HEK293 (cell line): ENCODE data around the gene TAMALIN.
A peak's percentile ranks its signal among the peaks of the same experiment; 100 is the strongest.

Experiments used
- CTCF ChIA-PET: fragments of 350-600 bp; formaldehyde crosslinking; extraction: SDS; loops from one replicate; lab custom pipeline; 2021; ENCODE audit warnings: antibody characterized with exemption; lab: Yijun Ruan, JAX
- POLR2A ChIA-PET: fragments of 300-600 bp; formaldehyde crosslinking; extraction: SDS; loops from one replicate; lab custom pipeline; 2020; ENCODE audit warnings: antibody characterized with exemption, inconsistent platforms; lab: Yijun Ruan, JAX
- H3K27ac ChIP-seq: fragments of 200-500 bp; sonication (Bioruptor generic); 2 replicates; pipeline ENCODE4 v1.5.1; 2014; ENCODE audit warnings: low read depth, low read length, control low read depth, inconsistent platforms; ENCODE audit errors: extremely low read depth
- H3K36me3 ChIP-seq, 2 experiments: fragments of 200-500 bp in 1 of 2; sonication (Bioruptor generic) in 1 of 2; 1 replicate in 1 of 2; 2 replicates in 1 of 2; pipeline ENCODE4 v1.5.1; 2014 to 2017; ENCODE audit warnings: inconsistent platforms in 2 of 2, low read length in 2 of 2; ENCODE audit not compliant: control insufficient read depth in 2 of 2, insufficient read depth in 1 of 2
- H3K4me1 ChIP-seq: fragments of 200-500 bp; sonication (Bioruptor generic); 2 replicates; pipeline ENCODE4 v1.5.1; 2014; ENCODE audit warnings: mild to moderate bottlenecking, low read length, inconsistent platforms; ENCODE audit not compliant: control insufficient read depth, insufficient read depth
- H3K4me3 ChIP-seq: 2 replicates; pipeline ENCODE4 v1.5.1; 2011; ENCODE audit warnings: low read depth, mild to moderate bottlenecking, control low read depth, low read length, moderate library complexity
- H3K9me3 ChIP-seq: fragments of 200-500 bp; sonication (Bioruptor generic); 2 replicates; pipeline ENCODE4 v1.5.1; 2014; ENCODE audit warnings: low read depth, low read length, inconsistent platforms; ENCODE audit not compliant: control insufficient read depth, insufficient read depth
- BCL6B ChIP-seq: fragments of 450-650 bp; formaldehyde crosslinking; IDR thresholded peaks from 2 replicates; pipeline ENCODE4 v1.5.1; 2017; ENCODE audit warnings: missing biosample characterization, missing genetic modification characterization
- KLF10 ChIP-seq: fragments of 450-650 bp; IDR thresholded peaks from 2 replicates; pipeline ENCODE4 v1.5.1; 2018; ENCODE audit warnings: missing biosample characterization, mild to moderate bottlenecking, missing genetic modification characterization
- KLF16 ChIP-seq: fragments of 450-650 bp; formaldehyde crosslinking; IDR thresholded peaks from 2 replicates; pipeline ENCODE4 v1.5.1; 2017; ENCODE audit warnings: missing biosample characterization, missing genetic modification characterization
- MEIS1 ChIP-seq: sonication (generic); formaldehyde crosslinking; IDR thresholded peaks from 2 replicates; pipeline ENCODE4 v1.8.1; 2022; ENCODE audit warnings: missing genetic modification reagents, mild to moderate bottlenecking, borderline replicate concordance
- SP3 ChIP-seq: fragments of 450-650 bp; formaldehyde crosslinking; IDR thresholded peaks from 2 replicates; pipeline ENCODE4 v1.5.1; 2016; ENCODE audit warnings: missing biosample characterization, missing genetic modification characterization
- TRIM28 ChIP-seq: IDR thresholded peaks from 2 replicates; pipeline ENCODE4 v1.6.1; 2011; ENCODE audit warnings: low read length, control low read depth, borderline replicate concordance
- ZBTB20 ChIP-seq: fragments of 450-650 bp; formaldehyde crosslinking; IDR thresholded peaks from 2 replicates; pipeline ENCODE4 v1.5.1; 2016; ENCODE audit warnings: missing biosample characterization, missing genetic modification characterization
- ZBTB7A ChIP-seq: fragments of 450-650 bp; formaldehyde crosslinking; IDR thresholded peaks from 2 replicates; pipeline ENCODE4 v1.5.1; 2016; ENCODE audit warnings: low read depth, missing biosample characterization, missing genetic modification characterization
- ZFP3 ChIP-seq: fragments of 450-650 bp; formaldehyde crosslinking; IDR thresholded peaks from 2 replicates; pipeline ENCODE4 v1.5.1; 2016; ENCODE audit warnings: low read depth, missing biosample characterization, missing genetic modification characterization
- ZNF146 ChIP-seq: fragments of 450-650 bp; formaldehyde crosslinking; IDR thresholded peaks from 2 replicates; pipeline ENCODE4 v1.5.1; 2016; ENCODE audit warnings: missing biosample characterization, missing genetic modification characterization
- ZNF155 ChIP-seq: fragments of 450-650 bp; formaldehyde crosslinking; IDR thresholded peaks from 2 replicates; pipeline ENCODE4 v1.5.1; 2016; ENCODE audit warnings: missing biosample characterization, missing genetic modification characterization
- ZNF174 ChIP-seq: fragments of 450-650 bp; formaldehyde crosslinking; IDR thresholded peaks from 2 replicates; pipeline ENCODE4 v1.5.0; 2017; ENCODE audit warnings: missing biosample characterization, mild to moderate bottlenecking, missing genetic modification characterization
- ZNF292 ChIP-seq: fragments of 450-650 bp; formaldehyde crosslinking; IDR thresholded peaks from 2 replicates; pipeline ENCODE4 v1.5.1; 2016; ENCODE audit warnings: low read depth, missing biosample characterization, missing genetic modification characterization, borderline replicate concordance
- ZNF341 ChIP-seq: fragments of 450-650 bp; formaldehyde crosslinking; IDR thresholded peaks from 2 replicates; pipeline ENCODE4; 2016; ENCODE audit warnings: low read depth, missing biosample characterization, missing genetic modification characterization
- ZNF366 ChIP-seq: fragments of 450-650 bp; formaldehyde crosslinking; conservative IDR thresholded peaks from 2 replicates; pipeline ENCODE4 v1.5.1; 2016; ENCODE audit warnings: missing biosample characterization, missing genetic modification characterization
- ZNF501 ChIP-seq: fragments of 450-650 bp; formaldehyde crosslinking; IDR thresholded peaks from 2 replicates; pipeline ENCODE4 v1.5.1; 2016; ENCODE audit warnings: missing biosample characterization, missing genetic modification characterization
- ZNF571 ChIP-seq: fragments of 450-650 bp; formaldehyde crosslinking; IDR thresholded peaks from 2 replicates; pipeline ENCODE4 v1.5.0; 2017; ENCODE audit warnings: missing biosample characterization, missing genetic modification characterization
- ZNF580 ChIP-seq: fragments of 450-650 bp; formaldehyde crosslinking; IDR thresholded peaks from 2 replicates; pipeline ENCODE4 v1.5.1; 2016; ENCODE audit warnings: missing biosample characterization, missing genetic modification characterization
- ZNF629 ChIP-seq: fragments of 450-650 bp; formaldehyde crosslinking; IDR thresholded peaks from 2 replicates; pipeline ENCODE4 v1.5.1; 2017; ENCODE audit warnings: missing biosample characterization, missing genetic modification characterization
- ZNF654 ChIP-seq: fragments of 450-650 bp; formaldehyde crosslinking; IDR thresholded peaks from 2 replicates; pipeline ENCODE4 v1.5.1; 2016; ENCODE audit warnings: low read depth, missing biosample characterization, missing genetic modification characterization
- ZNF670 ChIP-seq: fragments of 450-650 bp; formaldehyde crosslinking; IDR thresholded peaks from 2 replicates; pipeline ENCODE4 v1.5.1; 2016; ENCODE audit warnings: missing biosample characterization, missing genetic modification characterization, low read depth
- ZNF707 ChIP-seq: fragments of 450-650 bp; formaldehyde crosslinking; IDR thresholded peaks from 2 replicates; pipeline ENCODE4 v1.5.1; 2016; ENCODE audit warnings: missing biosample characterization, missing genetic modification characterization
- ZNF792 ChIP-seq: fragments of 450-650 bp; formaldehyde crosslinking; IDR thresholded peaks from 2 replicates; pipeline ENCODE4 v1.5.1; 2016; ENCODE audit warnings: missing biosample characterization, missing genetic modification characterization
- TF ChIP-seq, protein P1 (sequence below): fragments of 450-650 bp; formaldehyde crosslinking; optimal IDR thresholded peaks from 2 replicates; pipeline ENCODE3; 2016; ENCODE audit warnings: missing biosample characterization, mild to moderate bottlenecking, missing genetic modification characterization
- TF ChIP-seq, protein P2 (sequence below): fragments of 450-650 bp; formaldehyde crosslinking; conservative IDR thresholded peaks from 2 replicates; pipeline ENCODE4 v1.5.1; 2016; ENCODE audit warnings: low read depth, missing biosample characterization, missing genetic modification characterization

Gene TAMALIN

DNA sequence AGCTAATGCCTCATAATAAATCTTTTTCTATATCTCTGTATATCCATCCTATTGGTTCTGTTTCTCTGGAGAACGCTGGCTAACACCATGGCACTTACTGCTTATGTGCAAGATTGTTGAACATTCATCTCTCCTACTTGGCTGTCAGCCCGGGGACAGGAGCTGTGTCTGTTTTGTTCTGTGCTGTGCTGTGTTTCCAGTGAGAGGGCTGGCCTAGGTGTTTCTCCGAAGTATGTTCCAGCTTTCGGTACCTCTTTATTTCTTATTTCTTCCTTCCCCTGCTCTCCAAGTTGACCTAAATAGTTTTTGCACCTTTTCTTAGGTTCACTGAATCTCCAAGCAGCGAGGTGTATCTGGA lies 25.7 kb downstream of the TAMALIN start:
- POLR2A ChIA-PET: interaction anchor here (0.6 to 2.1 kb wide), 7 partner anchors 11 to 793 kb away, joined by 3 to 16 read pairs (median 4); partner anchors contain the start of genes ATG101, NR4A1 and TAMALIN
- TF ChIP-seq ZBTB7A (tag by site-specific recombination) (0 out of 2 replicates have a peak, but pooled peaks have one; percentile 14), ZNF580 (tag by site-specific recombination) (no peak), ZNF366 (tag by site-specific recombination) (peak; percentile 73), ZNF654 (tag by site-specific recombination) (0 out of 2 replicates have a peak, but pooled peaks have one; percentile 1)
- H3K27ac ChIP-seq: no peak overlapping the region

GRCh38 chr12:52032804-52033445 lies 26.2 kb downstream of the TAMALIN start:
- CTCF ChIA-PET: interaction anchor here (0.8 to 16.1 kb wide), 7 partner anchors 11 to 90 kb away, joined by 3 to 794 read pairs (median 7); partner anchors contain the start of genes ATG101 and SMIM41
- Histone ChIP-seq H3K4me1 (peaks cover 13% of the 10 kb centered on the region), H3K27ac (no peak overlapping the region; the same call in 1 of the 2 replicates), H3K9me3 (no peaks in the 10 kb centered on the region), H3K4me3 (0 out of 2 replicates have a peak overlapping the region, but pooled peaks have one; percentile 9), H3K36me3 (no peaks in the 10 kb centered on the region)
- POLR2A ChIA-PET: interaction anchor here (0.6 to 2.1 kb wide), 8 partner anchors 11 to 973 kb away, joined by 3 to 16 read pairs (median 4); partner anchors contain the start of genes ATG101, EIF4B, NR4A1 and TAMALIN
- TF ChIP-seq ZNF174 (tag by site-specific recombination) (no peak), ZNF629 (peak; percentile 96), ZNF501 (tag by site-specific recombination) (peak; percentile 14; the same call in 1 of the 2 replicates), KLF10 (peak; percentile 96), ZNF155 (tag by site-specific recombination) (no peak), ZNF571 (tag by site-specific recombination) (no peak), ZNF670 (tag by site-specific recombination) (no peak), ZNF292 (tag by site-specific recombination) (no peak), BCL6B (no peak), SP3 (peak; percentile 66), ZNF792 (tag by site-specific recombination) (no peak), MEIS1 (CRISPR knock-in tag) (no peak), ZNF341 (tag by site-specific recombination) (0 out of 2 replicates have a peak, but pooled peaks have one; percentile 28), ZNF707 (tag by site-specific recombination) (no peak), ZFP3 (tag by site-specific recombination) (no peak), KLF16 (tag by site-specific recombination) (no peak), TRIM28 (no peak), ZBTB20 (tag by site-specific recombination) (peak; percentile 12; the same call in 1 of the 2 replicates), ZNF146 (no peak)
- TF ChIP-seq, protein P1, sequence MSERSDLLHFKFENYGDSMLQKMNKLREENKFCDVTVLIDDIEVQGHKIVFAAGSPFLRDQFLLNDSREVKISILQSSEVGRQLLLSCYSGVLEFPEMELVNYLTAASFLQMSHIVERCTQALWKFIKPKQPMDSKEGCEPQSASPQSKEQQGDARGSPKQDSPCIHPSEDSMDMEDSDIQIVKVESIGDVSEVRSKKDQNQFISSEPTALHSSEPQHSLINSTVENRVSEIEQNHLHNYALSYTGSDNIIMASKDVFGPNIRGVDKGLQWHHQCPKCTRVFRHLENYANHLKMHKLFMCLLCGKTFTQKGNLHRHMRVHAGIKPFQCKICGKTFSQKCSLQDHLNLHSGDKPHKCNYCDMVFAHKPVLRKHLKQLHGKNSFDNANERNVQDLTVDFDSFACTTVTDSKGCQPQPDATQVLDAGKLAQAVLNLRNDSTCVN (tag by site-specific recombination): peak; percentile 64
- TF ChIP-seq, protein P2, sequence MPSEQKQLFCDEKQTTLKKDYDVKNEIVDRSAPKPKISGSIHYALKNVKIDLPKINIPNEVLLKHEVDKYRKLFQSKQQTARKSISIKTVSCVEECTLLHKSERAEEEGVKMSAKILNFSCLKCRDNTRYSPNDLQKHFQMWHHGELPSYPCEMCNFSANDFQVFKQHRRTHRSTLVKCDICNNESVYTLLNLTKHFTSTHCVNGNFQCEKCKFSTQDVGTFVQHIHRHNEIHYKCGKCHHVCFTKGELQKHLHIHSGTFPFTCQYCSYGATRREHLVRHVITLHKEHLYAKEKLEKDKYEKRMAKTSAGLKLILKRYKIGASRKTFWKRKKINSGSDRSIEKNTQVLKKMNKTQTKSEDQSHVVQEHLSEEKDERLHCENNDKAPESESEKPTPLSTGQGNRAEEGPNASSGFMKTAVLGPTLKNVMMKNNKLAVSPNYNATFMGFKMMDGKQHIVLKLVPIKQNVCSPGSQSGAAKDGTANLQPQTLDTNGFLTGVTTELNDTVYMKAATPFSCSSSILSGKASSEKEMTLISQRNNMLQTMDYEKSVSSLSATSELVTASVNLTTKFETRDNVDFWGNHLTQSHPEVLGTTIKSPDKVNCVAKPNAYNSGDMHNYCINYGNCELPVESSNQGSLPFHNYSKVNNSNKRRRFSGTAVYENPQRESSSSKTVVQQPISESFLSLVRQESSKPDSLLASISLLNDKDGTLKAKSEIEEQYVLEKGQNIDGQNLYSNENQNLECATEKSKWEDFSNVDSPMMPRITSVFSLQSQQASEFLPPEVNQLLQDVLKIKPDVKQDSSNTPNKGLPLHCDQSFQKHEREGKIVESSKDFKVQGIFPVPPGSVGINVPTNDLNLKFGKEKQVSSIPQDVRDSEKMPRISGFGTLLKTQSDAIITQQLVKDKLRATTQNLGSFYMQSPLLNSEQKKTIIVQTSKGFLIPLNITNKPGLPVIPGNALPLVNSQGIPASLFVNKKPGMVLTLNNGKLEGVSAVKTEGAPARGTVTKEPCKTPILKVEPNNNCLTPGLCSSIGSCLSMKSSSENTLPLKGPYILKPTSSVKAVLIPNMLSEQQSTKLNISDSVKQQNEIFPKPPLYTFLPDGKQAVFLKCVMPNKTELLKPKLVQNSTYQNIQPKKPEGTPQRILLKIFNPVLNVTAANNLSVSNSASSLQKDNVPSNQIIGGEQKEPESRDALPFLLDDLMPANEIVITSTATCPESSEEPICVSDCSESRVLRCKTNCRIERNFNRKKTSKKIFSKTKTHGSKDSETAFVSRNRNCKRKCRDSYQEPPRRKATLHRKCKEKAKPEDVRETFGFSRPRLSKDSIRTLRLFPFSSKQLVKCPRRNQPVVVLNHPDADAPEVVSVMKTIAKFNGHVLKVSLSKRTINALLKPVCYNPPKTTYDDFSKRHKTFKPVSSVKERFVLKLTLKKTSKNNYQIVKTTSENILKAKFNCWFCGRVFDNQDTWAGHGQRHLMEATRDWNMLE (tag by site-specific recombination): no peak

More for the DNA sequence above, 25.7 kb downstream of the TAMALIN start:
- CTCF ChIA-PET: interaction anchor here (0.8 to 16.1 kb wide), 7 partner anchors 10 to 90 kb away, joined by 3 to 794 read pairs (median 7); partner anchors contain the start of genes ATG101 and SMIM41
- Histone ChIP-seq H3K36me3 (no peaks in the 10 kb centered on the region), H3K4me3 (no peak overlapping the region), H3K9me3 (no peaks in the 10 kb centered on the region), H3K4me1 (peaks cover 10% of the 10 kb centered on the region)
